HepG2 (cell line): ENCODE measurements around the gene NEAT1. TPM values are rescaled to one million over a fixed set of nuclear protein-coding genes. Genes with fewer than 3 reads are reported as not detected.

Source experiments
- BCL3 ChIP-seq: sonication (generic); formaldehyde crosslinking; IDR thresholded peaks from 2 replicates; pipeline ENCODE4 v1.5.1; 2020; ENCODE audit warnings: mild to moderate bottlenecking, missing genetic modification reagents, moderate library complexity
- CENPT ChIP-seq: sonication (generic); formaldehyde crosslinking; IDR thresholded peaks from 2 replicates; pipeline ENCODE4 v1.8.0; 2022; ENCODE audit warnings: low read depth, mild to moderate bottlenecking, moderate library complexity, missing genetic modification reagents
- CENPX ChIP-seq: sonication (generic); formaldehyde crosslinking; IDR thresholded peaks from 2 replicates; pipeline ENCODE4 v1.9.0; 2021; ENCODE audit warnings: mild to moderate bottlenecking, missing genetic modification reagents, moderate library complexity
- ELK4 ChIP-seq: sonication (generic); formaldehyde crosslinking; IDR thresholded peaks from 2 replicates; pipeline ENCODE4 v1.9.0; 2021; ENCODE audit warnings: missing genetic modification reagents, borderline replicate concordance
- ERF ChIP-seq: IDR thresholded peaks from 2 replicates; pipeline ENCODE4 v1.6.1; 2018; ENCODE audit warnings: missing biosample characterization, missing genetic modification reagents
- HINFP ChIP-seq: sonication (generic); formaldehyde crosslinking; IDR thresholded peaks from 2 replicates; pipeline ENCODE4 v1.4.0; 2020; ENCODE audit warnings: low read depth, mild to moderate bottlenecking, missing genetic modification reagents
- HMGA1 ChIP-seq: sonication (generic); formaldehyde crosslinking; conservative IDR thresholded peaks from 2 replicates; pipeline ENCODE4 v1.4.0; 2020; ENCODE audit warnings: missing genetic modification reagents
- IKZF1 ChIP-seq: fragments of 450-650 bp; IDR thresholded peaks from 2 replicates; pipeline ENCODE4 v1.7.1; 2016
- MIER3 ChIP-seq: IDR thresholded peaks from 2 replicates; pipeline ENCODE4 v1.6.1; 2016; ENCODE audit warnings: missing compliant biosample characterization, borderline replicate concordance
- MTA3 ChIP-seq: sonication (generic); formaldehyde crosslinking; IDR thresholded peaks from 2 replicates; pipeline ENCODE4 v1.4.0; 2020; ENCODE audit warnings: missing genetic modification reagents
- NCOR1 ChIP-seq: fragments of 200-600 bp; sonication (generic); IDR thresholded peaks from 2 replicates; pipeline ENCODE4 v1.7.0; 2017; ENCODE audit warnings: antibody characterized with exemption, low read length, borderline replicate concordance
- NFATC3 ChIP-seq: sonication (generic); formaldehyde crosslinking; IDR thresholded peaks from 2 replicates; pipeline ENCODE4 v1.5.1; 2020; ENCODE audit warnings: mild to moderate bottlenecking, missing genetic modification reagents
- NFYB ChIP-seq: sonication (generic); formaldehyde crosslinking; IDR thresholded peaks from 2 replicates; pipeline ENCODE4 v1.4.0; 2020; ENCODE audit warnings: missing genetic modification reagents
- NKX3-1 ChIP-seq: sonication (generic); formaldehyde crosslinking; IDR thresholded peaks from 2 replicates; pipeline ENCODE4 v1.5.0; 2020; ENCODE audit warnings: missing genetic modification reagents
- RBM39 ChIP-seq: fragments of 200-400 bp; formaldehyde crosslinking; IDR thresholded peaks from one replicate; pipeline ENCODE4 v1.6.1; 2018; ENCODE audit warnings: antibody characterized with exemption, mild to moderate bottlenecking, low read depth, low read length; ENCODE audit not compliant: poor library complexity, severe bottlenecking
- SYNCRIP ChIP-seq: fragments of 200-400 bp; formaldehyde crosslinking; IDR thresholded peaks from 2 replicates; pipeline ENCODE4 v1.6.1; 2018; ENCODE audit warnings: mild to moderate bottlenecking, low read depth, low read length; ENCODE audit not compliant: insufficient read depth
- TFDP2 ChIP-seq: sonication (generic); formaldehyde crosslinking; IDR thresholded peaks from 2 replicates; pipeline ENCODE4 v1.4.0; 2020; ENCODE audit warnings: missing genetic modification reagents
- TP53 ChIP-seq: sonication (generic); formaldehyde crosslinking; conservative IDR thresholded peaks from 2 replicates; pipeline ENCODE4 v1.4.0; 2020; ENCODE audit warnings: missing genetic modification reagents
- U2AF2 ChIP-seq: fragments of 200-400 bp; formaldehyde crosslinking; IDR thresholded peaks from 2 replicates; pipeline ENCODE4 v1.6.1; 2017; ENCODE audit warnings: low read depth, mild to moderate bottlenecking, low read length
- ZBTB38 ChIP-seq: sonication (generic); formaldehyde crosslinking; IDR thresholded peaks from 2 replicates; pipeline ENCODE4 v1.5.1; 2020; ENCODE audit warnings: mild to moderate bottlenecking, missing genetic modification reagents
- ZFP36 ChIP-seq: fragments of 150-350 bp; IDR thresholded peaks from 2 replicates; pipeline ENCODE4 v1.6.1; 2018; ENCODE audit warnings: borderline replicate concordance, low read length, low read depth; ENCODE audit not compliant: partially characterized antibody
- ZNF124 ChIP-seq: sonication (generic); formaldehyde crosslinking; IDR thresholded peaks from 2 replicates; pipeline ENCODE4 v1.4.0; 2020; ENCODE audit warnings: missing genetic modification reagents
- ZNF569 ChIP-seq: sonication (generic); formaldehyde crosslinking; IDR thresholded peaks from 2 replicates; pipeline ENCODE4 v1.5.0; 2020; ENCODE audit warnings: mild to moderate bottlenecking, missing genetic modification reagents, moderate library complexity, borderline replicate concordance
- ZNF580 ChIP-seq: IDR thresholded peaks from 2 replicates; pipeline ENCODE4 v1.6.1; 2016; ENCODE audit warnings: low read depth, borderline replicate concordance
- ZNF605 ChIP-seq: sonication (generic); formaldehyde crosslinking; IDR thresholded peaks from 2 replicates; pipeline ENCODE4 v1.8.0; 2022; ENCODE audit warnings: mild to moderate bottlenecking, missing genetic modification reagents
- ZNF839 ChIP-seq: sonication (generic); formaldehyde crosslinking; IDR thresholded peaks from 2 replicates; pipeline ENCODE4 v1.4.0; 2020; ENCODE audit warnings: missing genetic modification reagents, mild to moderate bottlenecking, borderline replicate concordance
- polyA plus RNA-seq, 8 experiments: library from polyadenylated mRNA; depleted of rRNA in 3 of 8; stranded (reverse) in 7 of 8; unstranded in 1 of 8; fragments of >200 nt; fragmentation: Illumina TruSeq in 4 of 8; extraction: Trizol in 4 of 8; gene quantifications; 2 replicates each; pipeline versions ENCODE4 v1.2.1 to v1.2.3, GENCODE V29; 2011 to 2016; ENCODE audit warnings: low read depth in 4 of 8, missing spikeins in 1 of 8, mixed read lengths in 1 of 8; ENCODE audit not compliant: insufficient read depth in 1 of 8
- total RNA-seq, 5 experiments: library from RNA; depleted of rRNA; stranded (reverse); fragments of >200 nt; fragmentation: Illumina TruSeq; extraction: Trizol; gene quantifications; 2 replicates each; pipeline ENCODE4 v1.2.3, GENCODE V29; 2016; ENCODE audit warnings: low read depth in 1 of 5

The NEAT1 gene
- total and polyA plus RNA-seq, 2 of the 13 experiments (the other 11 are each of a cell fraction or from before 2014, with no cell fraction given), result 20.5 to 41.2 TPM

GRCh38 chr11:65420979-65421793 lies 1.4 kb upstream of the NEAT1 start (continued):
- no peak for TF ChIP-seq ELK4 (CRISPR knock-in tag)
- no peak for TF ChIP-seq IKZF1
- no peak for TF ChIP-seq HINFP (CRISPR knock-in tag)
- TF ChIP-seq MTA3 (CRISPR knock-in tag), result no peak
- TF ChIP-seq NFYB, result no peak
- TF ChIP-seq ZNF839, result no peak
- TF ChIP-seq ZNF605 (CRISPR knock-in tag), result peak; percentile 64; the same call in 1 of the 2 replicates
- no peak for TF ChIP-seq ZFP36
- no peak for TF ChIP-seq SYNCRIP
- peak; percentile 99 for TF ChIP-seq TP53 (CRISPR knock-in tag)
- TF ChIP-seq ZNF569 (CRISPR knock-in tag), result no peak
- TF ChIP-seq ZNF124 (CRISPR knock-in tag), result no peak
- peak; percentile 68 for TF ChIP-seq ZNF580
- no peak for TF ChIP-seq U2AF2
- TF ChIP-seq TFDP2 (CRISPR knock-in tag), result peak; percentile 28; the same call in 1 of the 2 replicates
- no peak for TF ChIP-seq NKX3-1
- peak; percentile 86 for TF ChIP-seq NCOR1
- TF ChIP-seq CENPX (CRISPR knock-in tag), result no peak
- no peak for TF ChIP-seq HMGA1
- no peak; the same call in 1 of the 2 replicates for TF ChIP-seq ZBTB38 (CRISPR knock-in tag)
- TF ChIP-seq BCL3 (CRISPR knock-in tag), result no peak; the same call in 1 of the 2 replicates
- TF ChIP-seq NFATC3 (CRISPR knock-in tag), result no peak
- no peak for TF ChIP-seq CENPT
- no peak for TF ChIP-seq RBM39
- peak; percentile 80; the same call in 1 of the 2 replicates for TF ChIP-seq MIER3 (CRISPR knock-in tag)
- TF ChIP-seq ERF (CRISPR knock-in tag), result peak; percentile 22; the same call in 1 of the 2 replicates
